Measurements from ENCODE around the gene ATXN2. TPM values are rescaled to one million over a fixed set of nuclear protein-coding genes. Genes with fewer than 3 reads are reported as not detected.

ATXN2 gene
- total and polyA plus RNA-seq, 4 donors = 11.5 to 33.1 (median 22.1) TPM

- Histone ChIP-seq H3K4me1 (ENCODE audit: control insufficient read depth in 4 of 4, insufficient read depth in 4 of 4, low read length in 3 of 4) (peaks cover 5 to 15% (median 13%) of the 10 kb centered on the region in 4 donors), H3K36me3 (ENCODE audit: control insufficient read depth in 4 of 4, insufficient read depth in 3 of 4, low read depth in 1 of 4, low read length in 3 of 4) (peaks cover 5 to 20% (median 16%) of the 10 kb centered on the region in 4 donors), H3K9ac (ENCODE audit: low read depth in 1 of 2, low read length in 2 of 2) (no peak overlapping the region), H3K4me3 (ENCODE audit: low read depth in 1 of 3, low read length in 3 of 3) (no peak overlapping the region), H3K9me3 (ENCODE audit: control insufficient read depth in 4 of 4, low read length in 3 of 4) (no peaks in the 10 kb centered on the region), H3K27me3 (ENCODE audit: control insufficient read depth in 4 of 4, insufficient read depth in 4 of 4, low read length in 3 of 4) (no peaks in the 10 kb centered on the region), H3K27ac (ENCODE audit: low read depth in 1 of 2, low read length in 2 of 2) (no peak overlapping the region)
- TF ChIP-seq HNF4A (conservative IDR thresholded peaks at IDR 0.05) (no peak), EGR1 (IDR thresholded peaks at IDR 0.05; ENCODE audit: low read depth in 2 of 2) (no peak), REST (IDR thresholded peaks at IDR 0.05) (no peak), FOXA2 (IDR thresholded peaks at IDR 0.05) (no peak), ZBTB33 (IDR thresholded peaks at IDR 0.05) (no peak), TAF1 (conservative IDR thresholded peaks at IDR 0.05) (no peak), MAX (IDR thresholded peaks at IDR 0.05) (no peak), NR2F2 (IDR thresholded peaks at IDR 0.05) (no peak), JUND (IDR thresholded peaks at IDR 0.05) (no peak), GABPA (IDR thresholded peaks at IDR 0.05 in 1 of 2, conservative IDR thresholded peaks at IDR 0.05 in 1 of 2) (no peak)
- WGBS = 92% methylated on average over 2 of the region's 2 CpGs
- no peak for DNase-seq (ENCODE audit: low spot score)
Observed at GRCh38 chr12:111469401-111469800, 129.7 kb downstream of the ATXN2 start.

GRCh38 chr12:111467857-111468241 is 131.3 kb downstream of the ATXN2 start:
- H3K36me3 ChIP-seq (ENCODE audit: control insufficient read depth in 4 of 4, insufficient read depth in 3 of 4, low read depth in 1 of 4, low read length in 3 of 4) = peaks cover 3 to 21% (median 14%) of the 10 kb centered on the region in 4 donors
- no peak overlapping the region for H3K4me3 ChIP-seq (ENCODE audit: low read depth in 1 of 3, low read length in 3 of 3)
- no peaks in the 10 kb centered on the region for H3K9me3 ChIP-seq (ENCODE audit: control insufficient read depth in 4 of 4, low read length in 3 of 4)
- no peak overlapping the region for H3K9ac ChIP-seq (ENCODE audit: low read depth in 1 of 2, low read length in 2 of 2)
- H3K27ac ChIP-seq (ENCODE audit: low read depth in 1 of 2, low read length in 2 of 2) = peak overlapping the region; percentile 40 to 54
- WGBS = 48% methylated on average over 4 of the region's 4 CpGs
- peaks cover 8 to 13% (median 9%) of the 10 kb centered on the region in 4 donors for H3K4me1 ChIP-seq (ENCODE audit: control insufficient read depth in 4 of 4, insufficient read depth in 4 of 4, low read length in 3 of 4)
- TF ChIP-seq RXRA (IDR thresholded peaks at IDR 0.05) (peak in 1 of 2 donors; percentile 6), FOXA1 (IDR thresholded peaks at IDR 0.05) (no peak)
- no peaks in the 10 kb centered on the region for H3K27me3 ChIP-seq (ENCODE audit: control insufficient read depth in 4 of 4, insufficient read depth in 4 of 4, low read length in 3 of 4)
- no peak for DNase-seq (ENCODE audit: low spot score)

Measured in liver (tissue), 9 donors.